OCI-LY7 (cell line): ENCODE data around the gene ACE. TPM values are rescaled to one million over a fixed set of nuclear protein-coding genes. Genes with fewer than 3 reads are reported as not detected.

Source experiments
- BruUV-seq: library from RNA; stranded (reverse); fragments of 400-500 nt; replicated peaks from 2 replicates; lab custom pipeline; 2021; lab: Mats Ljungman, UMichigan
- CTCF ChIA-PET: fragments of 300-600 bp; sonication (Branson Sonifier 250); formaldehyde crosslinking; loops from one replicate; lab custom pipeline; 2022; ENCODE audit warnings: antibody characterized with exemption; ENCODE audit not compliant: unreplicated experiment; lab: Charles Lee
- POLR2A ChIA-PET: fragments of 300-600 bp; sonication (Branson Sonifier 250); formaldehyde crosslinking; loops from one replicate; lab custom pipeline; 2022; ENCODE audit warnings: antibody characterized with exemption; lab: Charles Lee
- DNase-seq: peaks from one replicate; pipeline ENCODE4 v3.0.0-alpha.2; 2015; ENCODE audit warnings: low spot score
- H2AFZ ChIP-seq: fragments of 200-600 bp; sonication (generic), shearing (Covaris generic); 2 replicates; pipeline ENCODE4 v1.6.1; 2014; ENCODE audit warnings: mild to moderate bottlenecking, antibody characterized with exemption, low read length, moderate library complexity
- H3K27ac ChIP-seq: fragments of 200-600 bp; sonication (generic); 2 replicates; pipeline ENCODE4 v1.5.1; 2014; ENCODE audit warnings: mixed run types, low read depth, mild to moderate bottlenecking, moderate library complexity, low read length, inconsistent platforms; ENCODE audit not compliant: poor library complexity, severe bottlenecking
- H3K36me3 ChIP-seq: fragments of 200-600 bp; sonication (generic); 2 replicates; pipeline ENCODE4 v1.6.1; 2014; ENCODE audit warnings: mild to moderate bottlenecking, antibody characterized with exemption, low read length, moderate library complexity, mixed read lengths; ENCODE audit not compliant: insufficient read depth
- H3K4me1 ChIP-seq: fragments of 200-600 bp; sonication (generic); 2 replicates; pipeline ENCODE4 v1.5.1; 2014; ENCODE audit warnings: mild to moderate bottlenecking, low read length; ENCODE audit not compliant: insufficient read depth, poor library complexity, severe bottlenecking
- H3K4me2 ChIP-seq: fragments of 200-600 bp; sonication (generic); 2 replicates; pipeline ENCODE4 v1.6.1; 2014; ENCODE audit warnings: mild to moderate bottlenecking, low read length
- H3K4me3 ChIP-seq: fragments of 200-600 bp; sonication (generic); 2 replicates; pipeline ENCODE4 v1.5.1; 2014; ENCODE audit warnings: mild to moderate bottlenecking, low read depth, low read length; ENCODE audit not compliant: poor library complexity, severe bottlenecking
- H3K79me2 ChIP-seq: fragments of 200-600 bp; sonication (generic); 2 replicates; pipeline ENCODE4 v1.6.1; 2016; ENCODE audit warnings: low read depth, mild to moderate bottlenecking, low read length, moderate library complexity, mixed read lengths; ENCODE audit not compliant: insufficient read depth
- H3K9me2 ChIP-seq: fragments of 200-600 bp; sonication (generic); 2 replicates; pipeline ENCODE4 v1.6.1; 2016; ENCODE audit warnings: mild to moderate bottlenecking, low read length, mixed read lengths; ENCODE audit not compliant: insufficient read depth
- H3K9me3 ChIP-seq: fragments of 200-600 bp; sonication (generic); 2 replicates; pipeline ENCODE4 v1.6.1; 2014; ENCODE audit warnings: mild to moderate bottlenecking, mixed run types, low read length, mixed read lengths
- H4K20me1 ChIP-seq: fragments of 200-600 bp; sonication (generic); 2 replicates; pipeline ENCODE4 v1.6.1; 2014; ENCODE audit warnings: mild to moderate bottlenecking, antibody characterized with exemption, low read length, moderate library complexity, mixed read lengths; ENCODE audit not compliant: insufficient read depth
- CTCF ChIP-seq: fragments of 200-600 bp; sonication (generic); conservative IDR thresholded peaks from 2 replicates; pipeline ENCODE4 v1.5.1; 2014; ENCODE audit warnings: mild to moderate bottlenecking, antibody characterized with exemption, low read length, moderate library complexity, mixed read lengths
- EZH2phosphoT487 ChIP-seq: fragments of 200-600 bp; sonication (generic); IDR thresholded peaks from 2 replicates; pipeline ENCODE4 v1.6.1; 2018; ENCODE audit warnings: low read depth, borderline replicate concordance, mild to moderate bottlenecking, mixed run types, antibody characterized with exemption, low read length, moderate library complexity, mixed read lengths
- intact Hi-C: fragments of 100-400 bp; cut with micrococcal nuclease; formaldehyde crosslinking; loops from one replicate; pipeline ENCODE4 v1.10.0; 2022; ENCODE audit not compliant: unreplicated experiment
- total RNA-seq, 2 experiments: library from RNA; depleted of rRNA in 1 of 2; stranded (reverse); fragments of >200 nt in 1 of 2; shearing (Covaris generic) in 1 of 2; gene quantifications; 2 replicates each; pipeline ENCODE4 v1.2.3, GENCODE V29; 2014 to 2022

Gene ACE
- total RNA-seq, 2 experiments from 2014 or later, result 2.3 to 5.1 TPM

- no peak for TF ChIP-seq EZH2phosphoT487
- TF ChIP-seq CTCF, result no peak
- BruUV-seq, result no TSS peak
Observed at GRCh38 chr17:63481488-63481870, 4.6 kb downstream of the ACE start.

GRCh38 chr17:63482509-63482908 lies 5.6 kb downstream of the ACE start:
- H3K4me2 ChIP-seq, result no peak overlapping the region
- no peak overlapping the region for H2AFZ ChIP-seq
- no peaks in the 10 kb centered on the region for H3K9me2 ChIP-seq
- H3K27ac ChIP-seq, result no peak overlapping the region
- no peaks in the 10 kb centered on the region for H4K20me1 ChIP-seq
- no peak overlapping the region for H3K4me3 ChIP-seq
- BruUV-seq, result no TSS peak
- peaks cover 16% of the 10 kb centered on the region for H3K4me1 ChIP-seq
- TF ChIP-seq CTCF (no peak), EZH2phosphoT487 (no peak)
- intact Hi-C loops, result no loop called here
- no peak for DNase-seq
- no peaks in the 10 kb centered on the region for H3K79me2 ChIP-seq
- ChIA-PET POLR2A (no interaction called here), CTCF (no interaction called here)
- H3K36me3 ChIP-seq, result no peaks in the 10 kb centered on the region
- no peaks in the 10 kb centered on the region for H3K9me3 ChIP-seq

More at GRCh38 chr17:63481488-63481870, 4.6 kb downstream of the ACE start:
- Histone ChIP-seq H2AFZ (no peak overlapping the region), H4K20me1 (no peaks in the 10 kb centered on the region), H3K4me2 (no peak overlapping the region), H3K4me1 (peaks cover 12% of the 10 kb centered on the region), H3K79me2 (no peaks in the 10 kb centered on the region), H3K27ac (no peak overlapping the region), H3K36me3 (no peaks in the 10 kb centered on the region), H3K4me3 (no peak overlapping the region), H3K9me2 (no peaks in the 10 kb centered on the region), H3K9me3 (no peaks in the 10 kb centered on the region)
- CTCF ChIA-PET, result no interaction called here
- POLR2A ChIA-PET, result no interaction called here
- DNase-seq, result no peak
- intact Hi-C loops, result no loop called here

- no peak for DNase-seq
- ChIA-PET CTCF (no interaction called here), POLR2A (no interaction called here)
- Histone ChIP-seq H3K9me3 (no peaks in the 10 kb centered on the region), H3K4me1 (peaks cover 16% of the 10 kb centered on the region), H3K9me2 (no peaks in the 10 kb centered on the region), H3K79me2 (no peaks in the 10 kb centered on the region), H3K4me2 (no peak overlapping the region), H3K27ac (no peak overlapping the region), H3K4me3 (no peak overlapping the region), H2AFZ (no peak overlapping the region), H3K36me3 (no peaks in the 10 kb centered on the region), H4K20me1 (no peaks in the 10 kb centered on the region)
- no TSS peak for BruUV-seq
- TF ChIP-seq EZH2phosphoT487 (no peak), CTCF (no peak)
- intact Hi-C loops, result no loop called here
Observed at GRCh38 chr17:63483038-63483437, 6.2 kb downstream of the ACE start.
